NCI-H2196 (cell line): ENCODE measurements around the gene UGT2B28.
"Not testable (repeated sequence)": the region's sequence is repeated elsewhere in the genome, so short reads cannot be mapped to it uniquely, and the experiment has no call there.

Experiments used
- DNase-seq: peaks from one replicate; lab custom pipeline; 2025; ENCODE audit not compliant: unreplicated experiment; lab: John Stamatoyannopoulos, UW

UGT2B28 gene

DNA sequence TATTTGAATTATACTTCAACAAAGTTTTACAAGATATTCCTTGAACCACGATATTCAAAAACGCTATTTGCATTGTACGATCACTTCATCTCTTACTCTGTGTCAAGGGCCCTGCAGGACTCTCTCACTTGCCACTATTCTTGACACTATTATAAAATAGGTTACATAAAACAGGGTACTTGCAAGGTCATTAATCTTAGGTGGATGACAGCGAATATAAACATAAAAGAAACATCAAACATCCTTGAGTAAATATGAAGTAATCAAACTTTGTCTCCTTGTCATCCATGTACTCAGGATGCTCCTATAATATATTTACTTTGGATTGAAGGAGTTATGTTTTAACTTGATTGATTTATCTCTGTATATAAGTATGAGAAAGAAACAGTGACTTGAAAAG, at the start of gene UGT2B28:
Gene UGT2B28 (plus strand): TSS at position 395 of the 400 bp plus-strand sequence. CDS start 26 bp downstream, outside the sequence.
- not testable (repeated sequence) for DNase-seq

DNA sequence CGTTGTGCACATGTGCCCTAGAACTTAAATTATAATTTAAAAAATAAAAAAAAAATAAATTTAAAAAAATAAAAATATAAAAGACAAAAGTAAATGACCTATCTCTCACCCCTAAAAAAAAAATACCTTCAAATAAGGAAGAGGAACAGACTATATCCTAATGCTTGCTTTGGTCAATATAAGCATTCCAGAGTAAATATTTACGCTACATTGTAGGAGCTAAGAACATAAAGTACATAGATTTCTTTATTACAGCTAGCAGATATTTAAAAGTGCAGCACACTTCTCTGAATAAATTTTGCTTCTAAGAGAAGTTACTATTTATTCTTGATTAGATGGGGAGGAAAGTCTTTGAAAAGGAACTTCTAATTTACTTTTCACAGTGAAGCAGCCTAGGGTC, 41.2 kb upstream of the UGT2B28 start:
- DNase-seq = no peak

DNA sequence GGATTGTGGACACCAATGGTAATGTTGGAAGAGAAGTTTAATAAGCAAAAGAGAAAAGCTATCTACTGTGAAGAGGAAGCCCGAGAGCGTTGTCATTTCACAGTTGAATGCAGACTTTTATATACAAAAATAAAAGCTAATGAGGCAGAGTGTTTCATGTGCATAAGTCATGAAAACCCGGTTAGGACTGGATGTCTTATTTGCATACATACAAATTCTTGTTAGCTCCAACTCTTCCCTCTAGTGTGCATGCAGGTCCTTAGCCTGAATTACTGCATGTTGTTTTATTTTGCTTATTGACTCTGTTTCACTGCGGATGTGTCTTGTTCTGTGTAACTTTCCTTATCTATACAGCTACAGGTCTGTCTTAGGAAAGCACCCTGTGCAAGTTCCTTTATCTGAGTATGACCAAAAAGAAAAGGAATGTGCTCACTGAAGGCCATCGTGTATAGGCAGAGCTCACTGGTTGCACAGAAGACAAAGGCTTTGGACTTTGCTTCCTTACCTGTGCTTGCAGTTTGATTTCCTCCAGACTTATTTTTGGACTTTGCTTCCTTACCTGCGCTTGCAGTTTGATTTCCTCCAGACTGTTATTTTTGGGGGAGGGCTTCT, 40.6 kb upstream of the UGT2B28 start:
- DNase-seq = no peak

DNA sequence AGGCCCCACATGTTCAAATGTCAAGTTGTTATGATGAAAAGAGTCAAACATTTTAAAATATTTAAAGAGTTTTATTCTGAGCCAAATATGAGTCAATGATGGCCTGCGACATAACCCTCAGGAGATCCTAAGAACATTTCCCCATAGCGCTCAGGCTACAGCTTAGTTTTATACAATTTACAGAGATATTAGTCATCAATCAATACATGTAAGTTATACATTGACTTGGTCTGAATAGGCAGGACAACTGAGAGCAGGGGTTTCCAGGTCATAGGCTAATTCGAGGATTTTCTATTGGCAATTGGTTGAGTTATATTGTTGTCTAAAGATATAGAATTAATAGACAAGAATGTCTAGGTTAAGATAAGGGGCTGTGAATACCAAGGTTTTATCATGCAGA, 39.5 kb upstream of the UGT2B28 start:
- not testable (repeated sequence) for DNase-seq

DNA sequence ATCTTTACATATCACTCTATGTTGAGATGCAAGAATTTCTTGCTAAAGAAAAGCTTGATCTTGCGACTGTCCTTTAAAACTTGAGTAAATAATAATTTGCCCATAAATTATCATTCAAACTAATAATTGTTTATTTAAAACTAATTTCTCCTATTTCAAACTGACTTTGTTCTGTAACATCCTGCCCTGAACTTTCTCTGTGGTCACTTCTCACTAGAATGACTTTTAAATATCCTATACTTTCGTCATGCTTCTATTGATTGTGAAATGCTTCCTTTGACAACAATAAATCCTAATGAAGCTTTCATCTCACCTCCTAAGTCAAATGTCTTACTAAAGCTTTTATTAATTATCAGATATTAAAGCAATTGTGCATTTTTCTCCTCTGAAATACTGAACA, 38.5 kb upstream of the UGT2B28 start:
- DNase-seq = not testable (repeated sequence)

DNA sequence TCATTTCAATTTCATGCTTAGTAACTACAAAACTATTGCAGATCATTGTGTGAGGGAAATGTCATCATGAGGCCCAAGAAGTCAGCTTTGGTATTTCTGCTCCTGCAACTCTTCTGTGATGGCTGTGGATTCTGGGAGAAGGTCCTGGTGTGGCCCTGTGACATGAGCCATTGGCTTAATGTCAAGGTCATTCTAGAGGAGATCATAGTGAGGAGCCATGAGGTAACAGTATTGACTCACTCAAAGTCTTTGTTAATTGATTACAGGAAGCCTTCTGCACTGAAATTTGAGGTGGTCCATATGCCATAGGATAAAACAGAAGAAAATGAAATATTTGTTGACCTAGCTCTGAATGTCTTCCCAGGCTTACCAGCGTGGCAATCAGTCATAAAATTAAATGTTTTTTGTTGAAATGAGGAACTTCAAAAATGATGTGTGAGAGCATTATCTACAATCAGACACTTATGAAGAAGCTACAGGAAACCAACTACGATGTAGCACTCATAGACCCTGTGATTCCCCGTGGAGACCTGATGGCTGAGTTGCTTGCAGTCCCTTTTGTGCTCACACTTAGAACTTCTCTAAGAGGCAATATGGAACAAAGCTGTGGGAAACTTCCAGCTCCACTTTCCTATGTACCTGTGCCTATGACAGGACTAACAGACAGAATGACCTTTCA, 37.6 kb upstream of the UGT2B28 start:
- DNase-seq = not testable (repeated sequence)

DNA sequence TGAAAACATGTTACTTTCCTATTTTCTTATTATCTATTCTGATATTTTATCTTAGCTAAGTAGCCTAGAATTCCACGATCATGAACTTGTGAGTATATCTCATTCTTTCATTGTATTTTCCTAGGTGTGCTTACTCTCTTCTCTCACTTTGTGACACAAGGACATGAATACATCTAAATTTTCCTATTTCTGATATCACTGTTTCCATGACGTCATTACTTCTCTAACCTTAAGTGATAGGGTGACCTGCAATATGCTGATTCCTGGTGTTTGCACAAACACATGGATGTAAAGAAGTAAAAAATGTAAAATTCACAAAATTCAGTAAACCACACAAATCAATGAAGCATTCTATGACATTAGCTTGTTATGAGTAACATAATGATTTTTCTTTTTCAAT, 29.4 kb upstream of the UGT2B28 start:
- not testable (repeated sequence) for DNase-seq

DNA sequence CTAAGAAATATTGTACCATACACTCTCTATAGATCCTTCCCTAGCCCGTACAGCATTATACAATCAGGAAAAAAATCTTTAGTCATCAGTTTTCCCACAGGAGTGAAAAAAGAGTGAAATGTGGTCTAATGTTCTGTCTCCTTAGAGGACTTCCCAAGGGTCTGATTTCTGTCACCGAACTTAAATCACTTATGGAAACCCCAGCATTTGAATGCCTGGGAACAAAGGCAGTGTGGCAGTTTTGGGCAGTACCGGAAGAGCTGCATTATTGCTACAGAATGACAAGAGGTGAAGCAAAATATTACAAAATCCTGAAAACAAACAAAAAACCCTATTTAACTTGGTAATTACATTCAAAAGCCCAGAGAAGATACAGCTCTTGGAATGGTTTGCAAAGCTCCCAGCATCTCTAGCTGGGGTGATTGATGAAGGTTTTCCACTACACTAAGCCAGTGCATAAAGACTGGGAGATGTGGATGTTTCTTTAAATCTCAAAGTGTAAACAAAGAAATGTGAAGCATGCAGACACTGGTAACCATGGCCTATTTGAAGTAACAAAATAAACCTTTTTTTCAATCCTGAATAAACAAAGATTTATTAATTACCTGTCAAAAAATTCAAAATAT, 27.0 kb upstream of the UGT2B28 start:
- not testable (repeated sequence) for DNase-seq

DNA sequence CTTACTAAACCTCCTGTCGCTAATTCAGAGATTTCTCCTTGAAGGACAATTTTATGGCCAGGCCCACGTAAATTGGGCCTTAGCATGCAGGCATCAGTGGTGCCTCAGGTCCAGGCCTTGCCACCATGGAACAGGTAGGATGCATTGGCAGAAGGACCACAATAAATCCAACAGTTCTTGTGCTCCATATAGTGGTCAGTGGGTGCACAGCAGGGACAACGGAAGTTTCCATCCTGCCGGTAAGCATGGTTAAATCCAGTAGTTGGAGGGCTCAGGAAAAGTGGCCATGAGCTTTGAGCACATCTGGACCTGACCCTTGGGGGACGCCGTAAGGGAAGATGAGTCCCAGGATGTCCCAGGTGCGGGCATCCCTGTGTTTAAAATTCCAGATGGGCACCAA, 11.7 kb upstream of the UGT2B28 start:
- not testable (repeated sequence) for DNase-seq

DNA sequence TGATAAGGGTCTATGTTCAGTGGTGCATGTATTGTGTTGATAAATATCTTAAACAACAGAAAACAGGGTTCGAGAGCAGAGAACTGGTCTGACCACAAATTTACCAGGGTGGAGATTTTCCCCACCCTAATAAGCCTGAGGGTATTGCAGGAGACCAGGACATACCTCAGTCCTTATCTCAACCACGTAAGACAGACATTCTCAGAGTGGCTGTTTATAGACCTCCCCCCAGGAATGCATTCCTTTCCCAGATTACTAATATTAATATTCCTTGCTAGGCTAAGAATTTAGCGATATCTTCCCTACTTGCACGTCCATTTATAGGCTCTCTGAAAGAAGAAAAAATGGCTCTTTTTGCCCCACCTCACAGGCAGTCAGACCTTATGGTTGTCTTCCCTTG, 16.1 kb downstream of the UGT2B28 start:
- DNase-seq = not testable (repeated sequence)

DNA sequence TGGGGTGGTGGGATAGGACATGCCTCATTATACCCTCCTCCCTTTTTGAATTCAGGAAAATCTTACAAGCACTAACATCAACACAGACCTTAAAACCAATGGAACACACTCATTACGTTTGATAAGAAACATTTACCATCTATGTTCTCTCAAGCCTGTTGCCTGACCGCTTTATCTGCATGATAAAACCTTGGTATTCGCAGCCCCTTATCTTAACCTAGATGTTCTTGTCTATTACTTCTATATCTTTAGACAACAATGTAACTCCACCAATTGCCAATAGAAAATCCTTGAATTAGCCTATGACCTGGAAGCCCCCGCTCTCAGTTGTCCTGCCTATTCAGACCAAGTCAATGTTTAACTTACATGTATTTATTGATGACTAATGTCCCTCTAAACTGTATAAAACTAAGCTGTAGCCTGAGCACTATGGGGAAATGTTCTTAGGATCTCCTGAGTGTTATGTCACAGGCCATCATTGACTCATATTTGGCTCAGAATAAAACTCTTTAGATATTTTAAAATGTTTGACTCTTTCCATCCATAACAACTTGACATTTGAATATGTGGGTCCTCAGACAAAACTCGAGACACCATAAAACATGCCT, 28.3 kb downstream of the UGT2B28 start:
- not testable (repeated sequence) for DNase-seq

DNA sequence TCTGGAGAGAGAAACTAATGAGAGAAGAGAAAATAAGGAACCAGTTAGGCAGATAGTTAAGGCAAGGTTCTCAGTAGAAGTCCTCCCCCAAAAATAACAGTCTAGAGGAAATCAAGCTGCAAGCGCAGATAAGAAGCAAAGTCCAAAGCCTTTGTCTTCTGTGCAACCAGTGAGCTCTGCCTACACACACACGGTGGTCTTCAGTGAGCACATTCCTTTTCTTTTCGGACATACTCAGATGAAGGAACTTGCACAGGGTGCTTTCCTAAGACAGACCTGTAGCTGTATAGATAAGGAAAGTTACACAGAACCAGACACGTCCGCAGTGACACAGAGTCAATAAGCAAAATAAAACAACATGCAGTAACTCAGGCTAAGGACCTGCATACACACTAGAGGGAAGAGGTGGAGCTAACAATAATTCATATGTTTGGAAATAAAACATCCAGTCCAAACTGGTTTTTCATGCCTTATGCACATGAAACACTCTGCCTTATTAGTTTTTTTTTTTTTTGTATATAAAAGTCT, 29.3 kb downstream of the UGT2B28 start:
- DNase-seq = not testable (repeated sequence)

DNA sequence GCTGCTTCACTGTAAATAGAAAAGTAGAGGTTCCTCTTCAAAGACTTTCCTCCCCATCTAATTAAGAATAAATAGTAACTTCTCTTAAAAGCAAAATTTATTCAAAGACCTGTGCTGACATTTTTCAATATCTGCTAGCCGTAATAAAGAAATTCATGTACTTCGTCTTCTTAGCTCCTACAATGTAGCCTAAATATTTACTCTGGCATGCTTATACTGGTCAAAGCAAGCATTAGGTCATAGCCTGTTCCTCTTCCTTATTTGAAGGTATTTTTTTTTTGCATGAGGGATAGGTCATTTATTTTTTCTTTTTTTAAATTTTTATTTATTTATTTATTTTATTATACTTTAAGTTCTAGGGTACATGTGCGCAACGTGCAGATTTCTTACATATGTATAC, 30.0 kb downstream of the UGT2B28 start:
- DNase-seq = not testable (repeated sequence)

DNA sequence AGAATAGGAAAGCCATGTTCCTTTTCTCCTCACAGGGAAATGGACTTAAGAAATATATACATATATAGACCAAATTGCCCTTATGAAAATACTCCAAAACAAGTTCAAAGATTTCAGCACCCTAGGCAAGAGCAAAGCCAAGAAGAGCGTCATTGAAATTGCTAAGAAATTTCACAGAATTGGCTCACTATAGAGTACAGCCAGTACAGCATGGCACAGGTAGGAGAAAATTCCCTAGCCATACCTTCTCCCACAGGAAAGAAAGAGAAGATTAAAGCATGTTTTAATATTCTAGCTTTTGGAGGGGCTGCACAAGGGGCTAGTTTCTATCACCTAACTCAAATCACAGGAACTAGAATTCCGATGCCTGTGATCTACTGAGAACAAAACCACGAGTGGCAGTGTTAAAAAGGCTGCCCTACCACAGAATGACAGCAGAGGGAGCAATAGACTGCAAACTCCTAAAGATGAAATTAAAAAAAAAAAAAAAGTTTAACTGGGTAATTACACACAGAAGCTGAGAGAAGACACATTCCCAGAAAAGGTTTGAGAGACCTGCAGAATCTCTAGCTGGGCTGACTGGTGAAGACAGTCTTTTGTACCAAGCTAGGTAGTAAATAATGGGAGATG, 37.5 kb downstream of the UGT2B28 start:
- DNase-seq = not testable (repeated sequence)

DNA sequence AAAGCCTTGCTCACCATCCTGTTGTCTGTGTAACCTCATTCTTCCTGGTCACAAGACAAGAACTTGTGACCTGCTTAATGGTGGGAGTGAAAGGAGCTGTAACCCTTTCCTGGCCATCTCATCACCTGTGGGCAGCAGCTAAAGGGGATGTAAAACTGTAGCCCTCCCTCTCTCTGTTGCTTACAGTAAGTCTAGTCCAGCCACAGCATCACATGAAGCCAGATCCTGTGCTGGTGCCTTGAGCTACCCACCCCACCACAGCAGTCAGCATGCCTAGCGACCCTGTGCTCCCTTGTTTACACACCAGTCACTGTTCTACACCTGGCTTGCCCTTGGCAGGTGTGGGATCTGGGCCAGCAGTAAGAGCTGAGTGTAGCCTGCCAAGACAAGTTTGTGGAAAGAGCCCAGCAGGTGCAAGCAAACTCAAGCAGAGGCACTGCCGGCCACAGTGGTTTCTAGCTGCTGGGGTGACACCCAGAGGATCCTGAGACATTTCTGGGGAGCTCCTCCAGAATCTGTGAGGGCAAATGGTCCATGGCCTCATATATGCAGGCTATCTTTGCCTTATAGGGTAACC, 41.0 kb downstream of the UGT2B28 start:
- DNase-seq = no peak

DNA sequence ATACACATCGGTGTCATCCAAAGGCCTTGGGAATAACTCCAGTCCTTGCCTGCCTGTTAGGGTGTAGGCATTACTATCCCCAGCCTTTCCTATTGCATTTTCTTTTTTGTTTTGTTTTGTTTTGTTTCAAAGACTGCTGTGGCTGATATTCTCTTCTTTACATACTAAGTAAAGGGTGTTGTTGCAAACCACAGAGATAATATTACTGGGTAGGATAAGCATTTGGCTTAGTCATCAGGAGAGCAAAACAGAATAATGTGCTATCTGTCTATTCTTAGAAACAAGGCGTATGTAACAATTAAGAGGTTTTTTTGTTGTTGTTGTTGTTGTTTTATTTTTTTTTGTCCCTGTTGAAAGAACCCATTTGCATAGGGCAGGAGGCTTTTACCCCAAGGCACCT, 41.8 kb downstream of the UGT2B28 start:
- no peak for DNase-seq

DNA sequence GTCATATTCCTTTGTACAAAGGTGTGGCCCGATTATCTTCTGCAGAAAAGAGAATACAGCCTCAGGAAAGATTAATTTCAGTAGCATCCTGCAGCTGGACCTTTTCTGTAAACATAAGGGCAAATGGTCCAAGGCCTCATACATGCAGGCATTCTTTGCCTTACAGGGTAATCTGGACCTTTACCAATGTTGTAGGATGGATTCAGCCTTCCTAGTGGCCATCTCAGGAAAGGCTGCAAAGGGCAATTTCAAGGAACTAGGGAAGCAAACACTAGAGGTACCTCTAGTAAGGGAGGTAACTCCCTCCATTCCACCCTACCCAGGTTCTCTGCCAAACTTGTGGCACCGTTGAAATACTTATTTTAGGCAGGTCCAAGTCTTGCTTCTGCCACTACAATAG, 43.0 kb downstream of the UGT2B28 start:
- DNase-seq = no peak

DNA sequence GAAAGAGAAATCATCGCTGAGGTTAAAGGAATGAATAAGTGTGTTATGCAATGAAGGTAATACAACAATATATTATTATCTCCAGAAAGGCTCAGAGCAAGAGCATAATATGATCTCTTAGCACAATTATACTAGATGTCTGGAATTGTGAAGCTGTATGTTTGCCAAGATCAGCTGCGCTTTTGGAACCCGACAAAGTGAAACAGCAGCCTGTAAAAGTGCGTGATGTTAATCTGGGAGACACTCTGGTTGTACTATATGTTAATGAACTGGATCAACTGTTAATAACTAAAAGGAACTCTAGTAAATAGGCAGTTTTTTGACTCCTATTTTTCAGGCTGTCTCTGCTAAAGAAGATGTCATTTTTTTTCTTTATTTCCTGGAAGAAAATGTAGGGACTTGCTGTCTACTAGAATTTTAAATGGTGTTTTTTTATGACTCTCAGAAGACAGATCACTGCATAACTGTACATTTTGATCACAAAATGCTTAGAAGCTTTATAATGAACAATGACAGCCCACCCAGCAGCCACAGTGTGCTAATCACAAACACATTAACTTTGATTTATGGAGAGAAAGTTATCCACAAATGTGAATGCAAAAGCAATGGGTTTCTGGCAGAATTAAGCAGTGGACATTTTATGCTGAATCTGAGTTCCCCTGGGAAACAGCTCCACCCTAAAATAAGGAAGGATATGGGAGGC, 50.2 kb downstream of the UGT2B28 start:
- DNase-seq = no peak

DNA sequence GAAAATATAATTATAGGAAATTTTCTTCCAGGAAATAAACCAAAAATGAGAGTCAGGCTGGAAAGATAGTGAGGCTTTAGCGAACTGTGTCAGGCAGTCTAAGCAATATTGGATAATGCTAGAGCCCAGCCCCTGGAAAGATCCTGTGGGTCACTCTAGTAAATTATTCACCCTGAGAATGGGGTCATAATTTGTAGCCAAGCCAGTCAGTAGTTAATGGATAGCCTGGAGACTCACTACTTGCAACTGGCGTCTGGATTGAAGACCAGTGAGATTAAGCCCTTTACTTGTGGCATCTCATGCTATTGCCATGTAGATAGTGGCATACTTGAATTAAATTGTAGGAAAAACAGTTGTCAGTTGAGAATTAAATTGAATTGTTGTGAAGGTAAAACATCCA, 51.0 kb downstream of the UGT2B28 start:
- DNase-seq = not testable (repeated sequence)

DNA sequence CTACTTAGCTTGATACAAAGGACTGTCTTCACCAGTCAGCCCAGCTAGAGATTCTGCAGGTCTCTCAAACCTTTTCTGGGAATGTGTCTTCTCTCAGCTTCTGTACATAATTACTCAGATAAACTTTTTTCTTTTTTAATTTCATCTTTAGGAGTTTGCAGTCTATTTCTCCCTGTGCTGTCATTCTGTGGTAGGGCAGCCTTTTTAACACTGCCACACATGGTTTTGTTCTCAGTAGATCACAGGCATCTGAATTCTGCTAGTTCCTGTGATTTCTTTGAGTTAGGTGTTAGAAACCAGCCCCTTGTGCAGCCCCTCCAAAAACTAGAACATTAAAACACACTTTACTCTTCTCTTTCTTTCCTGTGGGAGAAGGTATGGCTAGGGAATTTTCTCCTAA, 55.2 kb downstream of the UGT2B28 start:
- DNase-seq = not testable (repeated sequence)
